ENCODE results near the gene KLHDC4. TPM values are rescaled to one million over a fixed set of nuclear protein-coding genes. Genes with fewer than 3 reads are reported as not detected.

The KLHDC4 gene
- total RNA-seq, 1 experiment from 2014 or later: 50.7 TPM

DNA sequence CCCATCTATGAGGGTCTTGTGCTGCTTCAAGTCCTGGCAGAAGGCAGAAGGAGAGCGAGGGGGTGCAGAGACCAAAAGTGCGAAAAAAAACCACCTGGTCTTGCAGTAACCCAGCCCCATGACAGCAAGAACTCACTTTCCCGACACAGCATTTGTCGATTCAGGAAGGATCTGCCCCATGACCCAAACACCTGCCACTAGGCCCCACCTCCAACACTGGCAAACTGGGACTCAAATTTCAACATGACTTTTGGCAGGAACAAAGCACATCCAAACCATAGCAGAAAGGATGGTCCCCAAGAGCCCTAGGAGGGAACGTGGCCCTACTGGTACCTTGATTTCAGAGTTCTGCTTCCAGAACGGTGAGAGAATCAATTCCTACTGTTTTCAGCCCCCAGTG lies 34.7 kb upstream of the KLHDC4 start:
- no TSS peak for BruUV-seq (replicated peaks)
- Histone ChIP-seq H3K4me1 (ENCODE audit: control insufficient read depth, insufficient read depth, low read length) (no peaks in the 10 kb centered on the region), H3K9me3 (ENCODE audit: control insufficient read depth, insufficient read depth, low read depth, low read length) (no peaks in the 10 kb centered on the region), H3K27me3 (ENCODE audit: control insufficient read depth, insufficient read depth, low read length) (no peaks in the 10 kb centered on the region), H3K36me3 (ENCODE audit: control insufficient read depth, insufficient read depth, low read length) (no peaks in the 10 kb centered on the region), H3K4me3 (ENCODE audit: low read depth in 2 of 2, low read length in 2 of 2) (no peak overlapping the region), H3K27ac (ENCODE audit: low read length) (no peak overlapping the region)
- CTCF ChIA-PET: no interaction called here
- intact Hi-C loops (cut with micrococcal nuclease; ENCODE audit: unreplicated experiment): no loop called here
- in situ Hi-C loops (cut with HindIII; ENCODE audit: low pct_unique_long_range_greater_than_20kb, low sequenced_read_pairs): no loop called here
- DNase-seq (ENCODE audit: low read depth, low spot score) (no peak), ATAC-seq (no peak)
- TF ChIP-seq, protein P1, sequence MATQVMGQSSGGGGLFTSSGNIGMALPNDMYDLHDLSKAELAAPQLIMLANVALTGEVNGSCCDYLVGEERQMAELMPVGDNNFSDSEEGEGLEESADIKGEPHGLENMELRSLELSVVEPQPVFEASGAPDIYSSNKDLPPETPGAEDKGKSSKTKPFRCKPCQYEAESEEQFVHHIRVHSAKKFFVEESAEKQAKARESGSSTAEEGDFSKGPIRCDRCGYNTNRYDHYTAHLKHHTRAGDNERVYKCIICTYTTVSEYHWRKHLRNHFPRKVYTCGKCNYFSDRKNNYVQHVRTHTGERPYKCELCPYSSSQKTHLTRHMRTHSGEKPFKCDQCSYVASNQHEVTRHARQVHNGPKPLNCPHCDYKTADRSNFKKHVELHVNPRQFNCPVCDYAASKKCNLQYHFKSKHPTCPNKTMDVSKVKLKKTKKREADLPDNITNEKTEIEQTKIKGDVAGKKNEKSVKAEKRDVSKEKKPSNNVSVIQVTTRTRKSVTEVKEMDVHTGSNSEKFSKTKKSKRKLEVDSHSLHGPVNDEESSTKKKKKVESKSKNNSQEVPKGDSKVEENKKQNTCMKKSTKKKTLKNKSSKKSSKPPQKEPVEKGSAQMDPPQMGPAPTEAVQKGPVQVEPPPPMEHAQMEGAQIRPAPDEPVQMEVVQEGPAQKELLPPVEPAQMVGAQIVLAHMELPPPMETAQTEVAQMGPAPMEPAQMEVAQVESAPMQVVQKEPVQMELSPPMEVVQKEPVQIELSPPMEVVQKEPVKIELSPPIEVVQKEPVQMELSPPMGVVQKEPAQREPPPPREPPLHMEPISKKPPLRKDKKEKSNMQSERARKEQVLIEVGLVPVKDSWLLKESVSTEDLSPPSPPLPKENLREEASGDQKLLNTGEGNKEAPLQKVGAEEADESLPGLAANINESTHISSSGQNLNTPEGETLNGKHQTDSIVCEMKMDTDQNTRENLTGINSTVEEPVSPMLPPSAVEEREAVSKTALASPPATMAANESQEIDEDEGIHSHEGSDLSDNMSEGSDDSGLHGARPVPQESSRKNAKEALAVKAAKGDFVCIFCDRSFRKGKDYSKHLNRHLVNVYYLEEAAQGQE (IDR thresholded peaks at IDR 0.05; ENCODE audit: insufficient read depth in 1 of 2, low read depth in 2 of 2, low read length in 1 of 2): no peak
- no peak for TF ChIP-seq SIN3A (IDR thresholded peaks at IDR 0.05; ENCODE audit: borderline replicate concordance, insufficient read depth, low read depth, low read length)
- TF ChIP-seq, protein P2, sequence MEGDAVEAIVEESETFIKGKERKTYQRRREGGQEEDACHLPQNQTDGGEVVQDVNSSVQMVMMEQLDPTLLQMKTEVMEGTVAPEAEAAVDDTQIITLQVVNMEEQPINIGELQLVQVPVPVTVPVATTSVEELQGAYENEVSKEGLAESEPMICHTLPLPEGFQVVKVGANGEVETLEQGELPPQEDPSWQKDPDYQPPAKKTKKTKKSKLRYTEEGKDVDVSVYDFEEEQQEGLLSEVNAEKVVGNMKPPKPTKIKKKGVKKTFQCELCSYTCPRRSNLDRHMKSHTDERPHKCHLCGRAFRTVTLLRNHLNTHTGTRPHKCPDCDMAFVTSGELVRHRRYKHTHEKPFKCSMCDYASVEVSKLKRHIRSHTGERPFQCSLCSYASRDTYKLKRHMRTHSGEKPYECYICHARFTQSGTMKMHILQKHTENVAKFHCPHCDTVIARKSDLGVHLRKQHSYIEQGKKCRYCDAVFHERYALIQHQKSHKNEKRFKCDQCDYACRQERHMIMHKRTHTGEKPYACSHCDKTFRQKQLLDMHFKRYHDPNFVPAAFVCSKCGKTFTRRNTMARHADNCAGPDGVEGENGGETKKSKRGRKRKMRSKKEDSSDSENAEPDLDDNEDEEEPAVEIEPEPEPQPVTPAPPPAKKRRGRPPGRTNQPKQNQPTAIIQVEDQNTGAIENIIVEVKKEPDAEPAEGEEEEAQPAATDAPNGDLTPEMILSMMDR (IDR thresholded peaks at IDR 0.05): no peak
- TF ChIP-seq POLR2AphosphoS5 (IDR thresholded peaks at IDR 0.05; ENCODE audit: low read depth, low read length): no peak
- TF ChIP-seq TCF7L2 (IDR thresholded peaks at IDR 0.05; ENCODE audit: low read depth, low read length): no peak
- POLR2A ChIA-PET: no interaction called here

DNA sequence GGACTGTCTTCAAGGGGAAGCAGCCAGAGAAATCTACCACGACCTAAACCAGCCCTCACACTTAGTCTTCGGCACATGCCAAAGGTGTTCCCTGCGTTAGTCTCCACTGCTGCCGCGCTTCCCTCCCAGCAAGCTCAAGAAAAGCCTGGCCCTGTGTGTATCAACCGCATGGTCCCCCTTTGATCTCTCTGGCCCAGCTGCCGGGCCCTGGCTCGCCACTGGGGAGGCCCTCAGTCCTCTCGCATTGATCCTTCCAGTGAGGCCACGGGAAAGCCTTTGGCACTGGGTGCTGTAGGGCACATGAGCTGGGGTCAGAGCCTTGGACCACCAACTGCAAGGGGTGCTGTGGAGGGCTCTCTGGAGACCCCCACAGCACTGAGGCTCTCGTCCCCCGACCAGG lies 29.6 kb upstream of the KLHDC4 start:
- H3K27me3 ChIP-seq (ENCODE audit: control insufficient read depth, insufficient read depth, low read length): no peaks in the 10 kb centered on the region
- TF ChIP-seq TCF7L2 (IDR thresholded peaks at IDR 0.05; ENCODE audit: low read depth, low read length): 0 out of 2 replicates have a peak, but pooled peaks have one; percentile 45
- TF ChIP-seq, protein P2 (IDR thresholded peaks at IDR 0.05): no peak
- TF ChIP-seq, protein P1 (IDR thresholded peaks at IDR 0.05; ENCODE audit: insufficient read depth in 1 of 2, low read depth in 2 of 2, low read length in 1 of 2): no peak
- TF ChIP-seq SIN3A (IDR thresholded peaks at IDR 0.05; ENCODE audit: borderline replicate concordance, insufficient read depth, low read depth, low read length): no peak
- TF ChIP-seq POLR2AphosphoS5 (IDR thresholded peaks at IDR 0.05; ENCODE audit: low read depth, low read length): no peak
- no peak overlapping the region for H3K4me3 ChIP-seq (ENCODE audit: low read depth in 2 of 2, low read length in 2 of 2)
- peaks cover 6% of the 10 kb centered on the region; the same call in 1 of the 2 replicates for H3K4me1 ChIP-seq (ENCODE audit: control insufficient read depth, insufficient read depth, low read length)
- intact Hi-C loops (cut with micrococcal nuclease; ENCODE audit: unreplicated experiment) (no loop called here), in situ Hi-C loops (cut with HindIII; ENCODE audit: low pct_unique_long_range_greater_than_20kb, low sequenced_read_pairs) (no loop called here)
- H3K27ac ChIP-seq (ENCODE audit: low read length): no peak overlapping the region
- no peaks in the 10 kb centered on the region for H3K36me3 ChIP-seq (ENCODE audit: control insufficient read depth, insufficient read depth, low read length)
- ATAC-seq (no peak), DNase-seq (ENCODE audit: low read depth, low spot score) (no peak)
- BruUV-seq (replicated peaks): no TSS peak
- ChIA-PET CTCF (interaction anchor here (0.6 kb wide), 1 partner anchor 76 kb away, joined by 4 read pairs; no protein-coding TSS in a partner anchor), POLR2A (no interaction called here)
- H3K9me3 ChIP-seq (ENCODE audit: control insufficient read depth, insufficient read depth, low read depth, low read length): no peaks in the 10 kb centered on the region
